Hepatocyte (in vitro differentiated cells): ENCODE measurements around the gene PAFAH1B1. TPM values are rescaled to one million over a fixed set of nuclear protein-coding genes. Genes with fewer than 3 reads are reported as not detected.

Source experiments
- DNase-seq: peaks from one replicate; pipeline ENCODE4 v3.0.0-alpha.2; 2016; ENCODE audit warnings: low spot score
- H2AFZ ChIP-seq: fragments of 200-600 bp; sonication (generic); 2 replicates; pipeline ENCODE4 v1.6.0; 2016; ENCODE audit warnings: antibody characterized with exemption, mild to moderate bottlenecking
- H3K27ac ChIP-seq: fragments of 200-600 bp; sonication (generic); 2 replicates; pipeline ENCODE4 v1.5.1; 2016; ENCODE audit warnings: mild to moderate bottlenecking
- H3K27me3 ChIP-seq: fragments of 200-600 bp; sonication (generic); 2 replicates; pipeline ENCODE4 v1.6.1; 2016
- H3K36me3 ChIP-seq: fragments of 200-600 bp; sonication (generic); replicated peaks from 2 replicates; pipeline ENCODE4 v1.5.1; 2016; ENCODE audit warnings: low read depth; ENCODE audit not compliant: insufficient read depth
- H3K4me1 ChIP-seq: fragments of 200-600 bp; sonication (generic); 2 replicates; pipeline ENCODE4 v1.5.1; 2016; ENCODE audit warnings: mild to moderate bottlenecking, moderate library complexity; ENCODE audit not compliant: insufficient read depth
- H3K4me2 ChIP-seq: fragments of 200-600 bp; sonication (generic); 2 replicates; pipeline ENCODE4 v1.6.0; 2016
- H3K4me3 ChIP-seq: fragments of 200-600 bp; sonication (generic); 2 replicates; pipeline ENCODE4 v1.5.1; 2016; ENCODE audit warnings: mild to moderate bottlenecking
- H3K79me2 ChIP-seq: fragments of 200-600 bp; sonication (generic); 2 replicates; pipeline ENCODE4 v1.6.0; 2017; ENCODE audit warnings: mild to moderate bottlenecking
- H3K9me2 ChIP-seq: fragments of 200-600 bp; sonication (generic); replicated peaks from 2 replicates; pipeline ENCODE4 v1.6.0; 2017; ENCODE audit warnings: mild to moderate bottlenecking; ENCODE audit not compliant: insufficient read depth
- H3K9me3 ChIP-seq: fragments of 200-600 bp; sonication (generic); 2 replicates; pipeline ENCODE4 v1.5.1; 2016; ENCODE audit warnings: low read depth, mild to moderate bottlenecking
- H4K20me1 ChIP-seq: fragments of 200-600 bp; sonication (generic); 2 replicates; pipeline ENCODE4 v1.6.0; 2016; ENCODE audit warnings: mild to moderate bottlenecking; ENCODE audit not compliant: insufficient read depth, poor library complexity, severe bottlenecking
- CTCF ChIP-seq: fragments of 200-600 bp; sonication (generic); IDR thresholded peaks from 2 replicates; pipeline ENCODE4 v1.5.1; 2016; ENCODE audit warnings: antibody characterized with exemption, mild to moderate bottlenecking; ENCODE audit not compliant: poor library complexity
- EZH2 ChIP-seq: fragments of 200-600 bp; sonication (generic); IDR thresholded peaks from 2 replicates; pipeline ENCODE4 v1.6.1; 2016; ENCODE audit warnings: antibody characterized with exemption, mild to moderate bottlenecking, borderline replicate concordance
- EZH2phosphoT487 ChIP-seq: fragments of 200-600 bp; sonication (generic); IDR thresholded peaks from one replicate; pipeline ENCODE4 v1.6.1; 2018; ENCODE audit warnings: antibody characterized with exemption, mild to moderate bottlenecking, low read depth, moderate library complexity; ENCODE audit not compliant: unreplicated experiment, severe bottlenecking
- WGBS: methylation state at CpG from one replicate; pipeline ENCODE4 v1.1.6; 2016; ENCODE audit warnings: low lambda C conversion rate; ENCODE audit errors: missing lambda C conversion rate; 5-methylcytosine and 5-hydroxymethylcytosine counted together
- polyA plus RNA-seq: library from polyadenylated mRNA; unstranded; fragments of >200 nt; fragmentation: Nextera tagmentation; extraction: Ambion mirVana; gene quantifications from 2 replicates; pipeline ENCODE4 v1.2.1, GENCODE V29; 2016
- total RNA-seq: library from RNA; depleted of rRNA; stranded (reverse); fragments of >200 nt; gene quantifications from 2 replicates; pipeline ENCODE4 v1.2.3, GENCODE V29; 2014

PAFAH1B1 gene
- total and polyA plus RNA-seq, 2 experiments from 2014 or later: 37.5 to 91.8 TPM

- Histone ChIP-seq H3K4me3 (peak overlapping the region; percentile 99), H3K27ac (no peak overlapping the region)
Measured at GRCh38 chr17:2595716-2596115, 2.3 kb downstream of the PAFAH1B1 start.

GRCh38 chr17:2598166-2598565 lies 4.7 kb downstream of the PAFAH1B1 start:
- no peak overlapping the region for H3K4me3 ChIP-seq
- peaks cover 22% of the 10 kb centered on the region for H3K4me1 ChIP-seq
- H3K9me3 ChIP-seq: no peaks in the 10 kb centered on the region
- peaks cover 90% of the 10 kb centered on the region for H4K20me1 ChIP-seq
- peak overlapping the region; percentile 92 for H3K4me2 ChIP-seq
- H3K36me3 ChIP-seq: no peaks in the 10 kb centered on the region
- no peaks in the 10 kb centered on the region for H3K27me3 ChIP-seq
- TF ChIP-seq CTCF (no peak), EZH2 (no peak), EZH2phosphoT487 (no peak)
- 95% methylated on average over 8 of the region's 8 CpGs for WGBS
- no peaks in the 10 kb centered on the region for H3K9me2 ChIP-seq
- no peak overlapping the region for H2AFZ ChIP-seq
- no peak for DNase-seq
- H3K79me2 ChIP-seq: peaks cover 94% of the 10 kb centered on the region
- no peak overlapping the region for H3K27ac ChIP-seq

More at GRCh38 chr17:2595716-2596115, 2.3 kb downstream of the PAFAH1B1 start:
- H3K36me3 ChIP-seq: no peaks in the 10 kb centered on the region
- H3K9me2 ChIP-seq: no peaks in the 10 kb centered on the region
- 25% methylated on average over 4 of the region's 4 CpGs for WGBS
- no peak for TF ChIP-seq EZH2
- TF ChIP-seq EZH2phosphoT487: no peak
- TF ChIP-seq CTCF: no peak
- H3K4me2 ChIP-seq: peak overlapping the region; percentile 92
- H2AFZ ChIP-seq: no peak overlapping the region
- no peaks in the 10 kb centered on the region for H3K9me3 ChIP-seq
- DNase-seq: no peak
- H3K27me3 ChIP-seq: no peaks in the 10 kb centered on the region
- H3K4me1 ChIP-seq: peaks cover 14% of the 10 kb centered on the region
- H3K79me2 ChIP-seq: peaks cover 70% of the 10 kb centered on the region
- peaks cover 65% of the 10 kb centered on the region for H4K20me1 ChIP-seq

DNA sequence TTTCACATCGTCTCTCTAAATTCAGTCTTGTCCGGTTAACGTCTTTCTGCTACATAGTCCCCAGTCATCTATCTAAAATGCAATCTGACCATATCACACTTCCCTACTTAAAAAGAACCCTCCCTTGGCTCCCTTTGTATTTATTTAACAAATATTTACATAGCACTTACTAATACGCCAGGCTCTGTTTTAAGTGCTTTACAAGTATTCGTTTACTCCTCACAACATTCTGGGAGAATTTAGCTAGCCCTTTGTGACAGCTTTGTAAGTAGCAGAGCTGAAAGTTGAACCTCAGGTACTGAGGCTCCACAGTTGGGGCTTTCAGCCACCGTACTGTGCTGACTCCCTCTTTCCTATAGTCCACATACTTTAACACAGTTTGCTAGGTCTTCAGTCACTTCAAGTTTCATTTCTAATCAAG lies 9.2 kb downstream of the PAFAH1B1 start:
- Histone ChIP-seq H3K4me1 (peaks cover 8% of the 10 kb centered on the region), H3K27ac (peak overlapping the region; percentile 14), H3K4me2 (peak overlapping the region; percentile 44), H3K27me3 (no peaks in the 10 kb centered on the region), H3K36me3 (no peaks in the 10 kb centered on the region), H3K9me2 (no peaks in the 10 kb centered on the region), H2AFZ (no peak overlapping the region), H4K20me1 (peaks cover 100% of the 10 kb centered on the region), H3K4me3 (no peak overlapping the region), H3K9me3 (no peaks in the 10 kb centered on the region), H3K79me2 (peaks cover 100% of the 10 kb centered on the region)
- 48% methylated on average over 6 of the region's 6 CpGs for WGBS
- DNase-seq: no peak
- TF ChIP-seq CTCF (no peak), EZH2phosphoT487 (no peak), EZH2 (no peak)
